ENCODE data around the gene GP9.

- TF ChIP-seq RARB (CRISPR knock-in tag; IDR thresholded peaks at IDR 0.05) (no peak), TSHZ2 (CRISPR knock-in tag; IDR thresholded peaks at IDR 0.05) (no peak)
These were observed 13.1 kb upstream of the GP9 start for GRCh38 chr3:129047553-129047839.

All from SK-N-SH treated with all-trans-retinoic acid at 6 μM for 48 hours (cell line).